HEK293T (cell line): ENCODE data around the gene KRT15.

Source experiments
- CTCF ChIA-PET: fragments of 350-600 bp; formaldehyde crosslinking; extraction: SDS; loops from one replicate; lab custom pipeline; 2021; ENCODE audit warnings: antibody characterized with exemption, inconsistent platforms; lab: Yijun Ruan, JAX
- POLR2A ChIA-PET: fragments of 350-600 bp; formaldehyde crosslinking; extraction: SDS; loops from one replicate; lab custom pipeline; 2020; ENCODE audit warnings: antibody characterized with exemption, inconsistent platforms; lab: Yijun Ruan, JAX
- DNase-seq: peaks from one replicate; pipeline ENCODE4 v3.0.0; 2012; ENCODE audit warnings: mixed read lengths; ENCODE audit errors: extremely low spot score
- ARNT ChIP-seq: fragments of 450-650 bp; IDR thresholded peaks from 2 replicates; pipeline ENCODE4 v1.6.1; 2017; ENCODE audit warnings: mild to moderate bottlenecking
- BHLHE40 ChIP-seq: fragments of 450-650 bp; IDR thresholded peaks from 2 replicates; pipeline ENCODE4 v1.6.1; 2016; ENCODE audit warnings: mild to moderate bottlenecking, moderate library complexity, borderline replicate concordance
- CTBP1 ChIP-seq: fragments of 450-650 bp; IDR thresholded peaks from 2 replicates; pipeline ENCODE4 v1.6.1; 2016; ENCODE audit warnings: borderline replicate concordance
- ELF4 ChIP-seq: fragments of 450-650 bp; IDR thresholded peaks from 2 replicates; pipeline ENCODE4 v1.6.1; 2017; ENCODE audit warnings: antibody characterized with exemption
- FOXA1 ChIP-seq: fragments of 450-650 bp; IDR thresholded peaks from 2 replicates; pipeline ENCODE4 v1.6.1; 2016; ENCODE audit warnings: mild to moderate bottlenecking
- FOXK2 ChIP-seq: fragments of 450-650 bp; IDR thresholded peaks from 2 replicates; pipeline ENCODE4 v1.6.1; 2016; ENCODE audit warnings: mild to moderate bottlenecking
- FOXM1 ChIP-seq: fragments of 450-650 bp; IDR thresholded peaks from 2 replicates; pipeline ENCODE4 v1.6.1; 2017; ENCODE audit warnings: mild to moderate bottlenecking, borderline replicate concordance
- HDGF ChIP-seq: fragments of 450-650 bp; IDR thresholded peaks from 2 replicates; pipeline ENCODE4 v1.6.1; 2017; ENCODE audit warnings: antibody characterized with exemption, borderline replicate concordance
- L3MBTL2 ChIP-seq: fragments of 450-650 bp; conservative IDR thresholded peaks from 2 replicates; pipeline ENCODE4 v1.6.1; 2016; ENCODE audit warnings: mild to moderate bottlenecking
- LEF1 ChIP-seq: fragments of 450-650 bp; IDR thresholded peaks from 2 replicates; pipeline ENCODE4 v1.6.1; 2017; ENCODE audit warnings: mild to moderate bottlenecking, borderline replicate concordance
- NFRKB ChIP-seq: fragments of 450-650 bp; IDR thresholded peaks from 2 replicates; pipeline ENCODE4 v1.6.1; 2016; ENCODE audit warnings: mild to moderate bottlenecking, moderate library complexity
- SP1 ChIP-seq: fragments of 450-650 bp; IDR thresholded peaks from 2 replicates; pipeline ENCODE4 v1.6.1; 2017
- SUZ12 ChIP-seq: fragments of 450-650 bp; IDR thresholded peaks from 2 replicates; pipeline ENCODE4 v1.6.1; 2016; ENCODE audit warnings: mild to moderate bottlenecking
- TARDBP ChIP-seq: fragments of 450-650 bp; IDR thresholded peaks from 2 replicates; pipeline ENCODE4 v1.6.1; 2016
- ZNF384 ChIP-seq: fragments of 450-650 bp; IDR thresholded peaks from 2 replicates; pipeline ENCODE4 v1.6.1; 2016
- TF ChIP-seq, protein P1 (sequence below): fragments of 450-650 bp; IDR thresholded peaks from 2 replicates; pipeline ENCODE4 v1.6.1; 2016

The KRT15 gene

DNA sequence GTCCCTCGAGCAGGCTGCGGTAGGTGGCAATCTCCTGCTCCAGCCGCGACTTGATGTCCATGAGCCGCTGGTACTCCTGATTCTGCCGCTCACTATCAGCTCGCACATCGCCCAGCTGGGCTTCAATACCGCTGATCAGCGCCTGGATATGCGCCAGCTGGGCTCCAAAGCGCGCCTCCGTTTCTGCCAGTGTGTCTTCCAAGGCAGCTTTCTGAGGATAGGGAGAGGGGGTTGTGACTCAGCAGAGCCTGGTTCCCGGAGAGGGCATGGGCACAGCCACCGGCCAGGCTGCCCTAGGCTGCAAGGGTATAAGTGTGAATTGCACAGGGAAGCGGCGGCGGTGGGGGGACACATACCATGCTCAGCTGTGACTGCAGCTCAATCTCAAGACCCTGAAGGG, 5.1 kb upstream of the KRT15 start:
- ChIA-PET POLR2A (no interaction called here), CTCF (no interaction called here)
- no peak for DNase-seq
- no peak for TF ChIP-seq FOXM1
- TF ChIP-seq FOXA1, result no peak
- TF ChIP-seq ZNF384, result no peak
- TF ChIP-seq HDGF, result no peak
- TF ChIP-seq BHLHE40, result no peak
- TF ChIP-seq, protein P1, sequence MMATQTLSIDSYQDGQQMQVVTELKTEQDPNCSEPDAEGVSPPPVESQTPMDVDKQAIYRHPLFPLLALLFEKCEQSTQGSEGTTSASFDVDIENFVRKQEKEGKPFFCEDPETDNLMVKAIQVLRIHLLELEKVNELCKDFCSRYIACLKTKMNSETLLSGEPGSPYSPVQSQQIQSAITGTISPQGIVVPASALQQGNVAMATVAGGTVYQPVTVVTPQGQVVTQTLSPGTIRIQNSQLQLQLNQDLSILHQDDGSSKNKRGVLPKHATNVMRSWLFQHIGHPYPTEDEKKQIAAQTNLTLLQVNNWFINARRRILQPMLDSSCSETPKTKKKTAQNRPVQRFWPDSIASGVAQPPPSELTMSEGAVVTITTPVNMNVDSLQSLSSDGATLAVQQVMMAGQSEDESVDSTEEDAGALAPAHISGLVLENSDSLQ, result no peak
- no peak for TF ChIP-seq SUZ12
- TF ChIP-seq SP1, result no peak
- no peak for TF ChIP-seq ARNT
- no peak for TF ChIP-seq CTBP1
- no peak for TF ChIP-seq ELF4
- TF ChIP-seq NFRKB, result no peak
- TF ChIP-seq TARDBP, result no peak
- no peak for TF ChIP-seq L3MBTL2
- TF ChIP-seq LEF1, result no peak
- no peak for TF ChIP-seq FOXK2

DNA sequence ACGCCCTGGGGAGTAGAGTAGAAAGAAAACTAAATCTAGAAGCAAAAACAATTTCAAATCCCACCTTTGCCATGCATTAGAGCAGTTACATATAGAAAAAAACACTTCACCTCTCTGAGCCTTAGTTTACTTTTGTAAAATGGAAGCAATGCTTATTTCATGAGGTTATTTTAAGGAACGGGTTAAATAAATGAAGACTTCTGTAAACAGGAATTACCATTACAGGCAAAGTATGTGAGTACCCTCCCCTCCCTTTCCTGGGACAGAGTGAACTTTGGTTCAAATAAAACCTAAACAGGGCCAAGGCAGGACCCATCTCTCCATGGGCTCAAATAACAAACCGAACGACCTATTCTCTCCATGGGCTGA, 4.5 kb upstream of the KRT15 start:
- CTCF ChIA-PET, result no interaction called here
- TF ChIP-seq LEF1 (no peak), ARNT (no peak), CTBP1 (no peak), HDGF (no peak), FOXK2 (no peak), L3MBTL2 (no peak), ELF4 (no peak), BHLHE40 (no peak), FOXM1 (no peak), ZNF384 (no peak), TARDBP (no peak), FOXA1 (no peak), NFRKB (no peak), SP1 (no peak), SUZ12 (no peak)
- TF ChIP-seq, protein P1, result no peak
- DNase-seq, result no peak
- POLR2A ChIA-PET, result no interaction called here

DNA sequence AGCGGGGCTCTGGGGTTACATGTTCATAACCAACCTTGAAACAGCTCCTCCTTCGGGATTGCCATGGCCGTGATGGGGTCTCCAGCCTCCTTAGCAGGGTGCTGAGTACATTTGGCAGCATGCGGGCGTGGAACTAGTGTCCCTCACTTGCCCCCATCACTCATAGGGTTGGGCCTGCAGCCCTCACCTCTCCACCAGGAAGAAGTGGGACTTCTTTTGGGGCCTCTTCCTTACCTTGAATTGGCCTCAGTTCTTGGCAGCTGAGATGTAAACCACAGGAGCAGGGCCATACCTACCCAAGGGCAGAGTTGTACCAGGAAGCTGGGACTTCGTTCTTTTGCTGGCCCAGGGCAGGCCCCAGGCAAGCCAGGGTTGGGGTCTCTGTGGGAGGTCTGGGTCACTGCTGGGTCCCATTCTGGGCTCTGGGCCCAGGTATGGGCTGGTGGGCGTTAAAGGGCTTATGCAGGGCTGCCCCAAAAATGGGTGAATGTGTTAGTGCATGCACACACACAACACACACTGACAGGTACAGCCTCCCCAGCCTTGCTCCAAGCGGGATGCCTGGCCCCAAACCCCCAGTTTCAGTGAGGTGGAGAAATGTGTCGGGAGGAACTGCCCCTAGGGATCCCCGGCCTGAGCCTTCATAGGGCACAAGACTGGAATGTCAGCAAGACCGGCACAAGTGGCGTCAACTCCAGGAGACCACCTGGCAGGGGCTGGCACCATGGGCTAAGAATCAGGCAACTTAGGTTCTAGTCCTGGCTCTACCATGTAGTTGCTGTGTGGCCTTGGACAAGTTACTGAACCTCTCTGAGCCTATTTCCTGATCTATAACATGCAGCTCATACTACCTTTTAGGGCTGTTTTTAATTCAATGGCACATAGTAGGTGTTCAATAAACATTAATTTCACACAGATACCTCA, 3.9 kb upstream of the KRT15 start:
- ChIA-PET CTCF (interaction anchor here (0.5 to 2.4 kb wide), 3 partner anchors 26 to 35 kb away, joined by 3 to 9 read pairs (median 4); no protein-coding TSS in a partner anchor), POLR2A (interaction anchor here (1.4 to 2.3 kb wide), 2 partner anchors 10 to 166 kb away, joined by 4 to 11 read pairs; partner anchors contain the start of gene EIF1)

DNA sequence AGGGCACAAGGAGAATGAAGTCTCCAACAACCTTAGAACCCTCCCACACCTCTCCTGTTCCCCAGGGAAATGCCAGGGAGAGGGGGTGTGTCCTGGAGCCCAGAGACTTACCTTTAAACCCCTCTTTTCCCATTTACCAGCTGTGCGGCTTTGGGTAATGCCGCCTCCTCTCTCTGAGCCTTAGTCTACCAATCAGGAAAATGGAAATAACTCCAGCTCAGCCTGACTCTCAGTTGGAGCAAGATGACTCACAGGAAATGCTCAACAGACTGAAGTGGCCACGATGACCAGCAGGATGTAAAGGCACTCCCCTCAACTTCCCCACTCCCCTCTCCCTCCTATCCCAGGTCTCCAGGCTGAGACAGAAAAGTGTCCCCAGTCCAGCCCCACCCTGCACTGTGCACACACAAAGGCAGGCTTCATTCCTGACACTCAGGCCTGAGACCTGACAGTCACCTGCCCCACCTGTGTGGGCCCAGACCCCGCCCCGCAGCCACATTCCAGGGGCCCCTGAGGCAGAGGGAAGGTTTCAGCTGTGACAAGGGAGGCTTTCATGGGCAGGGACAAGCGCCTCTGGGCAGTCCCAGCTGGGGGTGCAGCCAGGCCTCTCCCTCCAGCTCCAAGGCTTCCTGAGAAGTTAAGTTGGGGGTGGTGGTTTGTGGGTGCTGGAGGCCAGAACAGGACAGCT, 3.0 kb upstream of the KRT15 start:
- ChIA-PET POLR2A (interaction anchor here (1.4 to 2.3 kb wide), 2 partner anchors 11 to 167 kb away, joined by 4 to 11 read pairs; partner anchors contain the start of gene EIF1), CTCF (interaction anchor here (0.5 to 2.4 kb wide), 4 partner anchors 13 to 34 kb away, joined by 3 to 9 read pairs (median 4); no protein-coding TSS in a partner anchor)
- TF ChIP-seq ELF4 (no peak), ZNF384 (no peak), LEF1 (no peak), FOXA1 (no peak), SUZ12 (no peak), NFRKB (no peak), SP1 (no peak)
- DNase-seq, result no peak

More for the DNA sequence above, 3.9 kb upstream of the KRT15 start:
- TF ChIP-seq ELF4 (no peak), FOXK2 (no peak), NFRKB (no peak), SUZ12 (no peak), CTBP1 (no peak), BHLHE40 (no peak), L3MBTL2 (no peak), SP1 (no peak), ZNF384 (no peak), TARDBP (no peak), FOXM1 (no peak)
- TF ChIP-seq, protein P1, result no peak
- DNase-seq, result no peak

DNA sequence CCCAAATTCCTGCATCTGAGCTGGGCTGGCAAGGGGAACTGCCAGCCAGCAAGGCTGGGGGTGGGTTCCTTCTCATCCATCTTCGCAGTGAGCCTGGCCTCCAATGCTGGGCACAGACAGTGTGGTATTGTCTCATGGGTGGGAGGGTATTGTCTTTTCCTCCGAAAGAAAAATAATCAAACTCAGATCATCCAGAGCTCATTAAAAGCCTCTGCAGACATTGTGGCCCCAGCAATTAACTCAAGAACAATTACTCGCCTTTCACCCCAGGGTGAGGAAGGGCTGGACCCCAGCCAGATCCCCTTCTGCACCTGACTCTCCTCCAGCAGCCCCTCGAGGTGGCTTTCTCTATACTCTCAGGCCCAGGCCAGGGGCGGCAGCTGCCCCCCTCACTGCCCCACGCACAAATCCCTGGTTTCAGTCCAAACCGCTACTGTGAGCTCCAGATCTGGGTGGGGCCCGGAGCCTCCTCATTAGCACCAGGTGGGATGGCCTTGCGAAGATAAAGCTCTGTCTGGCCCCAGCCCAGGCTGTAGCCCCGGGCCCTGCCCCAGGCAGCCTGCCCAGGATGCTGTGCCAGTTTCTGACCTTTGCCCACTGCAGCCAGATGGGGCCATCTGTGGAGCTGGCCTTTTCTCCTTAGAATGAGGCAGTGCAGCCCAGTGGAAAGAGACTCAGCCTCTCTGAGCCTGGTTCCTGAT, 2.3 kb upstream of the KRT15 start:
- CTCF ChIA-PET, result interaction anchor here (0.8 to 2.4 kb wide), 3 partner anchors 13 to 128 kb away, joined by 3 to 9 read pairs (median 3); no protein-coding TSS in a partner anchor
- POLR2A ChIA-PET, result interaction anchor here (0.6 to 2.3 kb wide), 3 partner anchors 12 to 231 kb away, joined by 3 to 11 read pairs (median 4); partner anchors contain the start of gene EIF1
- no peak for DNase-seq
- TF ChIP-seq FOXK2, result no peak
- no peak for TF ChIP-seq TARDBP
- TF ChIP-seq, protein P1, result no peak
- no peak for TF ChIP-seq ARNT
- no peak for TF ChIP-seq NFRKB
- TF ChIP-seq ELF4, result no peak
- TF ChIP-seq LEF1, result no peak
- no peak for TF ChIP-seq BHLHE40
- TF ChIP-seq SUZ12, result no peak
- no peak for TF ChIP-seq FOXM1
- no peak for TF ChIP-seq SP1
- no peak for TF ChIP-seq L3MBTL2
- TF ChIP-seq FOXA1, result no peak
- no peak for TF ChIP-seq ZNF384
- TF ChIP-seq CTBP1, result no peak
